Amniotic stem cell (primary cell): Measurements from ENCODE around the gene BANP.
A peak's percentile ranks its signal among the peaks of the same experiment; 100 is the strongest.
"Not testable (repeated sequence)": the region's sequence is repeated elsewhere in the genome, so short reads cannot be mapped to it uniquely, and the experiment has no call there.

Experiments
- DNase-seq: peaks from one replicate; lab custom pipeline; 2025; lab: John Stamatoyannopoulos, UW

The BANP gene

GRCh38 chr16:87950765-87951551 is at the start of gene BANP:
Gene BANP, plus strand, starts transcription at chr16:87951434. Its CDS starts 23,682 bp downstream, at chr16:87975116.
- peak; percentile 94 for DNase-seq

- DNase-seq = not testable (repeated sequence)
These were observed 46.3 kb upstream of the BANP start for GRCh38 chr16:87904963-87905362.

GRCh38 chr16:87905521-87905920 is 45.7 kb upstream of the BANP start:
- DNase-seq = not testable (repeated sequence)

DNA sequence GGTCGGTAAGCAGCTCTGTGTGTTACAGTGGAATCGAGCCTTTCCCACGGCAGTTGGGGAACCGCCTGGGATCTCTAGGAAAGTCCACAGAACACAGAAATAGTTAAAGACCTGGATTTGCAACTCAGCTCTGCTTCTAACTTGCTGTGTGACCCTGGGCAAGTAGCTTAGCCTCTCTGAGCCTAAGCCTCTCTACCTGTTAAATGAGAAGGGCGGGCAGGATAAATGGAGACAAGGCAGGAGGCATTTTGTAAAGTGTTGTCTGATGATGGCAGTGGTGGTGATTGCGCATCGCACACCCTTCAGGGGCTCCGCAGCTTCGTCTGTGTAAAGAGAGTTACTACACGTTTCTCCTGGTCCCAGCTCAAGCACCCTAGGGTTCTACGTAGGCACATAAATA is 43.1 kb upstream of the BANP start:
- not testable (repeated sequence) for DNase-seq

- DNase-seq = not testable (repeated sequence)
These were observed 41.9 kb upstream of the BANP start for GRCh38 chr16:87909203-87909935.

- DNase-seq = not testable (repeated sequence)
These were observed 40.0 kb upstream of the BANP start for GRCh38 chr16:87911106-87911763.

GRCh38 chr16:87912691-87913090 is 38.5 kb upstream of the BANP start:
- DNase-seq = not testable (repeated sequence)

- DNase-seq = not testable (repeated sequence)
These were observed 37.1 kb upstream of the BANP start for GRCh38 chr16:87914021-87914725.

- DNase-seq = no peak
These were observed 36.4 kb upstream of the BANP start for GRCh38 chr16:87914812-87915211.

DNA sequence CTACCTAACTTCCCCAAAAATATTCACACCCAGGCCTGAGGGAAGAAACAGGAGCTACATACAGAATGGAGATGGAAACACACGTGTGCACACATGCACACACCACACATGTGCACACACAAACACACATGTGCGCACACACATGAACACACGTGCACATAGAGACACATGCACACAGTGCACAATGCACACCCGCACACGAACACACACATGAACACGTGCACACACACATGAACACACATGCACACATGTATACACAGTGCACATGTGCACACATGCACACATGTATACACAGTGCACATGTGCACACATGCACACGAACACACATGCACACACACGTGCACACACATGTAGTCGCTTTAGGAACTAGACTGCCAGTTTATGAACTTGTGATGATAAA is 33.7 kb upstream of the BANP start:
- DNase-seq = no peak

- DNase-seq = no peak
These were observed 32.9 kb upstream of the BANP start for GRCh38 chr16:87918338-87918737.

- no peak for DNase-seq
These were observed 32.2 kb upstream of the BANP start for GRCh38 chr16:87918866-87919680.

GRCh38 chr16:87919681-87919994 is 31.6 kb upstream of the BANP start:
- no peak for DNase-seq

DNA sequence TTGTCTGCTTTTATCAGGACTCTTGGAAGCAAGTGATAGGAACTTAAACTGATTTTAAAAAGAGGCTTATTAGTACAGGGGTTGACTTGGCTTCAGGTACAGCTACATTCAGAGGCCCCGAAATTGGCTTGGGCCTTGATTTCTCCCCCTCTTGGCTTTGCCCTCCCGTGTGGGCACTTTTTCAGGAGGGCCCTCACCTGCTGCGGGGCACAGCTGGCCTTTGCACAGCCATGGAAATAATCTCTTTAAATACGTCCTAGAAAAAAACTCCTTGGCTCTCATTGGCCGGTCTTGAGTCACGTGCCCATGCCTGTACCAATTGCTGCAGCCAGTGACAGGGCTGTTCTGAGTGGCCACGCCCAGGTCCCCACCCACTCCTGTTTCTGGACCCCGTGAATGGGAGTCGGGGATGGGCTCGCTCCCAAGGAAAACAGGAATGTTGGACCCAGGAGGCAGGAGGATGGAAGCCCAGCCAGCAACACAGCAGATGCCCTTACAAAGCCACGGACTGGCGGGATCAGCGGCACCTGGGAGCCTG is 29.9 kb upstream of the BANP start:
- no peak for DNase-seq

- no peak for DNase-seq
These were observed 28.9 kb upstream of the BANP start for GRCh38 chr16:87922250-87922871.

DNA sequence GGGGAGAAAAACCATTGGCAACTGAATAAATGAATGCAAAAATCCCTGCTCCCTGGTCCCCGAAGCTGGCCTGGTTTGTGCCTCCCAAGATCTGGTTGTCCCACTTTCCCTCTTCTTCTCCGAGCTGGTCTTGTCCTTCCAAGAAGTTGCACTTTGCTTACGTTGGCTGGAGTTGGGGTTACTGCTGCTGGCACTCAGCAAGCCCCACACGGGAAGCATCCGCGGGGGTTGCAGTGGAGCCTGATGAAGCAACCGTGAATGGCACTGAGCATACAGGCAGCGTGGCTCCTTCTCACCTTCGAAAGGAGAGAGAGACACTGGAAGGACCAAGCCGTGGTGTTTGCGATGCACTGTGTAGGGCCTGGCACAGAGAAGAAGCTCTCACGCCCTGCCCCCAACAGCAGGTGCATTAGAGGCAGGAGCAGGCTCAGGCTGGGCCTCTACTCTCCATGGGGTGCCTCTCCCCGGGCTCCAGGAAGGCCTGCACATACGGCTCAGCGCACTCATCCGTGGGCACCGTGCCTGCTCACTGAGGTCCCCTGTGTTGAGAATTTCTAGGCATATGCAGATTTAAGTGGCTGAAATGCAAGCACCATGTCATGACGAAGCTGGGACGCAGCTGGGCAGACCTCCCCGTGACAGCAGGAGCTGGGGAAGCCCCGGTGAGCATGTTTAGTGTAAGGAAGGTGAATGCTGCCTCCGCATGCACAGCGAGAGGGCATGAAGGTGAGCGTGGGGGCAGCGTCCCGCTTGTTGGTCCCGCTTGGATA is 27.0 kb upstream of the BANP start:
- no peak for DNase-seq

- DNase-seq = no peak
These were observed 26.2 kb upstream of the BANP start for GRCh38 chr16:87924811-87925670.

GRCh38 chr16:87926246-87927194 is 24.7 kb upstream of the BANP start:
- no peak for DNase-seq
